ENCODE results near the gene EPGN. TPM values are rescaled to one million over a fixed set of nuclear protein-coding genes. Genes with fewer than 3 reads are reported as not detected.
A peak's percentile ranks its signal among the peaks of the same experiment; 100 is the strongest.

The EPGN gene, protein sequence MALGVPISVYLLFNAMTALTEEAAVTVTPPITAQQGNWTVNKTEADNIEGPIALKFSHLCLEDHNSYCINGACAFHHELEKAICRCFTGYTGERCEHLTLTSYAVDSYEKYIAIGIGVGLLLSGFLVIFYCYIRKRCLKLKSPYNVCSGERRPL
- total RNA-seq = 1 to 10 TPM in 1 of 5 experiments, under 1 TPM in 3, not detected in 1; 0.29 to 1.1 (median 0.43) TPM
- under 1 TPM in 1 of 2 donors, not detected in 1; 0.29 TPM for polyA plus RNA-seq
- 2.3 reads per million, percentile 11 among the genes with 10 or more reads in this experiment for total RNA-seq

DNA sequence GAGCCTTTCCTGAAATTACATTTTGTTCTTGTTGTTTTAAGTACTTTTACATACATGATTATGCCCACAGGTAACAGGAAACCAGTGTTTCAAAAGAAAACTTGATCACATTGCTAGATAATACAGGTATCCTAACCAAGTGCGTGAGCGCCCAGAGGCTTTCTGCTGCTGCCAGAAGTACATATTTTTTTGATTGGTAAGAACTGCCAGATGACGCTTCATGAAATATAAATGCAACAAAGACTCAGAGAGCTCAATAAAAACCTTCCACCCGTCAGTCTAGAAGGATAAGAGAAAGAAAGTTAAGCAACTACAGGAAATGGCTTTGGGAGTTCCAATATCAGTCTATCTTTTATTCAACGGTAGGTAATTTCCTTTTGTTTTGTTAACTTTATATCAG, at the start of gene EPGN:
Gene EPGN, plus strand, starts transcription at position 256 of the 400 bp plus-strand sequence. Its CDS starts 64 bp downstream, at position 320.
- H3K4me3 Mint-ChIP-seq = peak within 1 kb of the TSS in 9 of 10 donors; percentile 13 to 92 (median 70)
- no peaks in the 10 kb centered on the region for H3K9me3 Mint-ChIP-seq
- peak within 1 kb of the TSS in 8 of 9 donors; percentile 19 to 93 (median 64) for H3K27ac Mint-ChIP-seq
- CTCF ChIA-PET = interaction anchor here (2.2 kb wide), 1 partner anchor 79 kb away, joined by 13 read pairs; no protein-coding TSS in a partner anchor
- POLR2A ChIA-PET = interaction anchor here (0.8 kb wide), 1 partner anchor 52 kb away, joined by 3 read pairs; no protein-coding TSS in a partner anchor
- peaks cover 7 to 20% (median 17%) of the 10 kb centered on the region in 7 donors for H3K4me1 Mint-ChIP-seq
- peaks cover 0 to 11% of the 10 kb centered on the region in 2 donors for H3K4me1 ChIP-seq (ENCODE audit: control insufficient read depth in 2 of 2, insufficient read depth in 2 of 2, low read length in 2 of 2)
- H3K36me3 ChIP-seq (ENCODE audit: control insufficient read depth in 2 of 3, insufficient read depth in 3 of 3, low read length in 3 of 3) = no peaks in the 10 kb centered on the region
- no peaks in the 10 kb centered on the region for H3K27me3 ChIP-seq (ENCODE audit: control insufficient read depth in 2 of 2, insufficient read depth in 2 of 2, low read length in 2 of 2)
- no peaks in the 10 kb centered on the region for H3K36me3 Mint-ChIP-seq
- peak; percentile 80 for ATAC-seq
- no peak within 1 kb of the TSS for H3K27ac ChIP-seq (ENCODE audit: low read depth, low read length)
- H3K4me3 ChIP-seq (ENCODE audit: low read length) = no peak within 1 kb of the TSS
- intact Hi-C loops (cut with micrococcal nuclease) = loop anchor here in 1 of 2 donors (5.0 kb wide), 1 partner anchor 319 kb away; no protein-coding TSS in a partner anchor
- no peaks in the 10 kb centered on the region for H3K27me3 Mint-ChIP-seq
- H3K9me3 ChIP-seq (ENCODE audit: control insufficient read depth in 2 of 3, low read length in 3 of 3) = no peaks in the 10 kb centered on the region
- peak in 7 of 9 donors; percentile 35 to 81 (median 61) for DNase-seq

DNA sequence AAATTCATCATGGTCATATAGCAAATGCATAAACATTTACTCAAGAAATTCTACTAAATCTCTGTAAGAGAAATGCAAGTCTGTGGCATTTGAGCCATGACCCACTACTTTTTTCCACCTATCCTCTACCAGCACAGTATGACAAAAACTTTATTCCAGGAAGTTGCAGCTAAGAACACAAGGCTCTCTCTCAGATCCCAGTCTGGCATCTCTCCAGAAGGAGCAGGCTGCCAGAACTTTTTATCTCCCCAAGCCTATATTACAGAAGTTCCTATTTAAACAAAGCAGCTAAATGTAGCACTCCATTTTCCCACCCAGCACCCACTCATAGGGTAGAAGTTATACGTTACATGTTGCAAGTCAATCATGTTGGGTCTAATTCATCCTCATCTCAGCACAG, 49.3 kb upstream of the EPGN start:
- peaks cover 0 to 5% (median 0%) of the 10 kb centered on the region in 11 donors for H3K9me3 Mint-ChIP-seq
- H3K27me3 ChIP-seq (ENCODE audit: control insufficient read depth in 2 of 2, insufficient read depth in 2 of 2, low read length in 2 of 2) = no peaks in the 10 kb centered on the region
- CTCF ChIA-PET = no interaction called here
- H3K4me3 ChIP-seq (ENCODE audit: low read length) = no peak overlapping the region
- no peaks in the 10 kb centered on the region for H3K9me3 ChIP-seq (ENCODE audit: control insufficient read depth in 2 of 3, low read length in 3 of 3)
- intact Hi-C loops (cut with micrococcal nuclease) = no loop called here
- H3K4me1 ChIP-seq (ENCODE audit: control insufficient read depth in 2 of 2, insufficient read depth in 2 of 2, low read length in 2 of 2) = no peaks in the 10 kb centered on the region
- POLR2A ChIA-PET = no interaction called here
- no peak overlapping the region for H3K4me3 Mint-ChIP-seq
- no peaks in the 10 kb centered on the region for H3K4me1 Mint-ChIP-seq
- H3K36me3 ChIP-seq (ENCODE audit: control insufficient read depth in 2 of 3, insufficient read depth in 3 of 3, low read length in 3 of 3) = no peaks in the 10 kb centered on the region
- no peak overlapping the region for H3K27ac Mint-ChIP-seq
- DNase-seq (no peak), ATAC-seq (no peak)
- no peaks in the 10 kb centered on the region for H3K27me3 Mint-ChIP-seq
- H3K27ac ChIP-seq (ENCODE audit: low read depth, low read length) = no peak overlapping the region
- H3K36me3 Mint-ChIP-seq = peaks cover 0 to 4% (median 0%) of the 10 kb centered on the region in 5 donors

DNA sequence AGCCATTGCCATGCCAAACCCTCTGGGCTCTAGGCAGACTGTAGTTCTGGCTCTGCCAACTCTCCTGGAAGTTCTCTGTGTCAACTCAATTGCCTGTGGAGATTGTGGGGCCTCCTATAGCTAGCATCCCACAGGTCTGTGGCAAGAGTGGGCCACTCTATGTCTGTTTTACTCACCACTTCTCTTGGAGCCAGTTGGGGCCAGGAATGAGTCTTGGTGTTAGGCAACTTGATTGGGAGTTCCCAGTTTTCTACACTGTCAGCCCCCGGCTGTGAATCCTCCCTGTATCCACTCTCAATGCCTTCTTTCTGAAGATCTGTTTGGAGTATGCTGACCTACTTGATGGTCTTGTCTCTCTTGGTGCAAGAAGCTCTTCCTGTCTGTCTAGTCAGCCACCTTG, 48.2 kb upstream of the EPGN start:
- no peaks in the 10 kb centered on the region for H3K9me3 ChIP-seq (ENCODE audit: control insufficient read depth in 2 of 3, low read length in 3 of 3)
- Mint-ChIP-seq H3K36me3 (peaks cover 0 to 3% (median 0%) of the 10 kb centered on the region in 5 donors), H3K4me1 (no peaks in the 10 kb centered on the region), H3K4me3 (no peak overlapping the region), H3K27ac (no peak overlapping the region), H3K27me3 (no peaks in the 10 kb centered on the region), H3K9me3 (no peaks in the 10 kb centered on the region)
- DNase-seq (no peak), ATAC-seq (no peak)
- no peak overlapping the region for H3K27ac ChIP-seq (ENCODE audit: low read depth, low read length)
- no peaks in the 10 kb centered on the region for H3K36me3 ChIP-seq (ENCODE audit: control insufficient read depth in 2 of 3, insufficient read depth in 3 of 3, low read length in 3 of 3)
- no peak overlapping the region for H3K4me3 ChIP-seq (ENCODE audit: low read length)
- ChIA-PET CTCF (no interaction called here), POLR2A (no interaction called here)
- H3K4me1 ChIP-seq (ENCODE audit: control insufficient read depth in 2 of 2, insufficient read depth in 2 of 2, low read length in 2 of 2) = no peaks in the 10 kb centered on the region
- no peaks in the 10 kb centered on the region for H3K27me3 ChIP-seq (ENCODE audit: control insufficient read depth in 2 of 2, insufficient read depth in 2 of 2, low read length in 2 of 2)
- intact Hi-C loops (cut with micrococcal nuclease) = no loop called here

DNA sequence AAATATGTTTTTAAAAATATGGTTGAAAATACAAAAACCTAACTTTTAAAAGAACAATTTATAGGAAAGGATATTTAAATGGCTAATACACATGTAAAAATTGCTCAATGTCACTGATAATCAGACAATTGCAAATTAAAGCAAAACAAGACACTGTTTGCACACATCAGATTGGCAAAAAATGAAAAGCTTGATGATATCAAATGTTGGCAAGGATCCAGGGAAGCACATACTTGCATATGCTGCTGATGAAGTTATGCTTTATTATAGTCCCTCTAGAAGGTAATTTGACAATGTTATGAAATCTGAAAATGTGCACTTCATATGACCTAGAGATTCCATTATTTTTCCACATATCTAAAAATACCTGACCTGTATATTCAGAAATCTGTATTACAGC, 45.7 kb upstream of the EPGN start:
- no peaks in the 10 kb centered on the region for H3K9me3 Mint-ChIP-seq
- ATAC-seq = no peak
- no peak overlapping the region for H3K27ac ChIP-seq (ENCODE audit: low read depth, low read length)
- no peak overlapping the region for H3K4me3 ChIP-seq (ENCODE audit: low read length)
- peaks cover 0 to 3% (median 0%) of the 10 kb centered on the region in 5 donors for H3K36me3 Mint-ChIP-seq
- intact Hi-C loops (cut with micrococcal nuclease) = no loop called here
- no peaks in the 10 kb centered on the region for H3K4me1 ChIP-seq (ENCODE audit: control insufficient read depth in 2 of 2, insufficient read depth in 2 of 2, low read length in 2 of 2)
- ChIA-PET CTCF (no interaction called here), POLR2A (no interaction called here)
- no peaks in the 10 kb centered on the region for H3K27me3 Mint-ChIP-seq
- no peak overlapping the region for H3K27ac Mint-ChIP-seq
- H3K27me3 ChIP-seq (ENCODE audit: control insufficient read depth in 2 of 2, insufficient read depth in 2 of 2, low read length in 2 of 2) = no peaks in the 10 kb centered on the region
- H3K36me3 ChIP-seq (ENCODE audit: control insufficient read depth in 2 of 3, insufficient read depth in 3 of 3, low read length in 3 of 3) = no peaks in the 10 kb centered on the region
- peaks cover 0 to under 1% (median 0%) of the 10 kb centered on the region in 7 donors for H3K4me1 Mint-ChIP-seq
- DNase-seq = peak in 1 of 9 donors; percentile 1
- H3K4me3 Mint-ChIP-seq = no peak overlapping the region
- H3K9me3 ChIP-seq (ENCODE audit: control insufficient read depth in 2 of 3, low read length in 3 of 3) = no peaks in the 10 kb centered on the region

DNA sequence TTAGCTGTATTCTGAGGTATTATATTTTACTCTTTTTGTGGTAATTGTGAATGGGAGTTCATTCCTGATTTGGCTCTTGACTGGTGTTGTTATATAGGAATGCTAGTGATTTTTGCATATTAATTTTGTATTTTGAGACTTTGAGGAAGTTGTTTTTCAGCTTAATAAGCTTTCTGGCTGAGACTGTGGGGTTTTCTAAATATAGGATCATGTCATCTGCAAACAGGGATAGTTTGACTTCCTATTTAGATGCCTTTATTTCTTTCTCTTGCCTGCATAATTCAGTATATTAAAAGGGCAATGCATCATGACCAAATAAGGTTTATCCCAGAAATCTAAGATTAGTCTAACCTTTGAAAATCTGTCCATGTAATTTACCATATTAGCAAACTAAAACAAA, 44.7 kb upstream of the EPGN start:
- H3K27ac Mint-ChIP-seq = no peak overlapping the region
- Histone ChIP-seq H3K36me3 (ENCODE audit: control insufficient read depth in 2 of 3, insufficient read depth in 3 of 3, low read length in 3 of 3) (no peaks in the 10 kb centered on the region), H3K27ac (ENCODE audit: low read depth, low read length) (no peak overlapping the region), H3K4me1 (ENCODE audit: control insufficient read depth in 2 of 2, insufficient read depth in 2 of 2, low read length in 2 of 2) (no peaks in the 10 kb centered on the region), H3K9me3 (ENCODE audit: control insufficient read depth in 2 of 3, low read length in 3 of 3) (no peaks in the 10 kb centered on the region), H3K4me3 (ENCODE audit: low read length) (no peak overlapping the region), H3K27me3 (ENCODE audit: control insufficient read depth in 2 of 2, insufficient read depth in 2 of 2, low read length in 2 of 2) (no peaks in the 10 kb centered on the region)
- ChIA-PET CTCF (interaction anchor here (0.6 kb wide), 1 partner anchor 121 kb away, joined by 4 read pairs; no protein-coding TSS in a partner anchor), POLR2A (no interaction called here)
- peaks cover 0 to 10% (median 4%) of the 10 kb centered on the region in 7 donors for H3K4me1 Mint-ChIP-seq
- DNase-seq (no peak), ATAC-seq (no peak)
- H3K27me3 Mint-ChIP-seq = no peaks in the 10 kb centered on the region
- H3K4me3 Mint-ChIP-seq = no peak overlapping the region
- intact Hi-C loops (cut with micrococcal nuclease) = no loop called here
- H3K36me3 Mint-ChIP-seq = peaks cover 0 to 3% (median 0%) of the 10 kb centered on the region in 5 donors
- H3K9me3 Mint-ChIP-seq = no peaks in the 10 kb centered on the region

DNA sequence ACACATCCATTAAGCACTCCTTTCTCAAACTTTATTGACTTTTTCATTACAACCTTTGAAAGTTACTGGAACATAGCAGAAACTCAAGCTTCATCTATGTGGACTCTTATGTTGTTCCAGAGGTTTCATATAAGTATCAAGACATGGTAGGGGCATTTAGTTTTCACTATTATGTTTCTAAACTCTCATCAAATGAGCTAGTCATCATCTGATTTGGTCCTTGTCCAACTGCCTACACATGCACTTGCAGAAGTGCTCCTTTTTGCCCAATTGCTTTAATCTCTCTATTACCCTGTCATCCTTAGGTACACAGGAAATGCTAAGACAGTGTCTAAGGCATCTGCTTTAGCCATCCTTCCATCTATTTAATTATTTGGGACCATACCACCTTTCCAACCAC, 42.2 kb upstream of the EPGN start:
- peaks cover 0 to 4% (median 0%) of the 10 kb centered on the region in 5 donors for H3K36me3 Mint-ChIP-seq
- no peak overlapping the region for H3K4me3 Mint-ChIP-seq
- no peaks in the 10 kb centered on the region for H3K36me3 ChIP-seq (ENCODE audit: control insufficient read depth in 2 of 3, insufficient read depth in 3 of 3, low read length in 3 of 3)
- DNase-seq (no peak), ATAC-seq (no peak)
- H3K4me1 Mint-ChIP-seq = peaks cover 0 to 10% (median 4%) of the 10 kb centered on the region in 7 donors
- POLR2A ChIA-PET = no interaction called here
- CTCF ChIA-PET = interaction anchor here (1.8 kb wide), 1 partner anchor 23 kb away, joined by 4 read pairs; no protein-coding TSS in a partner anchor
- no peaks in the 10 kb centered on the region for H3K4me1 ChIP-seq (ENCODE audit: control insufficient read depth in 2 of 2, insufficient read depth in 2 of 2, low read length in 2 of 2)
- no peaks in the 10 kb centered on the region for H3K9me3 ChIP-seq (ENCODE audit: control insufficient read depth in 2 of 3, low read length in 3 of 3)
- no peak overlapping the region for H3K27ac ChIP-seq (ENCODE audit: low read depth, low read length)
- H3K9me3 Mint-ChIP-seq = no peaks in the 10 kb centered on the region
- H3K27me3 Mint-ChIP-seq = no peaks in the 10 kb centered on the region
- H3K27me3 ChIP-seq (ENCODE audit: control insufficient read depth in 2 of 2, insufficient read depth in 2 of 2, low read length in 2 of 2) = no peaks in the 10 kb centered on the region
- intact Hi-C loops (cut with micrococcal nuclease) = no loop called here
- no peak overlapping the region for H3K4me3 ChIP-seq (ENCODE audit: low read length)
- no peak overlapping the region for H3K27ac Mint-ChIP-seq
